Nephron progenitor cell (in vitro differentiated cells): ENCODE results near the gene CHST6.
"Not testable (repeated sequence)": the region's sequence is repeated elsewhere in the genome, so short reads cannot be mapped to it uniquely, and the experiment has no call there.

ENCODE experiments used
- DNase-seq: peaks from one replicate; pipeline ENCODE4 v3.0.0; 2021
- H3K27ac Mint-ChIP-seq: 2 replicates; pipeline ENCODE4 v1.8.0; 2021; ENCODE audit warnings: mild to moderate bottlenecking, moderate library complexity, mixed read lengths
- H3K27me3 Mint-ChIP-seq: 2 replicates; pipeline ENCODE4 v1.8.0; 2021; ENCODE audit warnings: mild to moderate bottlenecking, low read depth, mixed read lengths; ENCODE audit not compliant: poor library complexity
- H3K36me3 Mint-ChIP-seq: 2 replicates; pipeline ENCODE4 v1.8.0; 2021; ENCODE audit warnings: low read depth, mixed read lengths
- H3K4me1 Mint-ChIP-seq: 2 replicates; pipeline ENCODE4 v1.8.0; 2021; ENCODE audit warnings: mixed read lengths
- H3K4me3 Mint-ChIP-seq: 2 replicates; pipeline ENCODE4 v1.8.0; 2021; ENCODE audit warnings: mild to moderate bottlenecking, moderate library complexity, mixed read lengths
- H3K9me3 Mint-ChIP-seq: 2 replicates; pipeline ENCODE4 v1.8.0; 2021; ENCODE audit warnings: mild to moderate bottlenecking, moderate library complexity, mixed read lengths
- CTCF ChIP-seq: fragments of 200-600 bp; sonication (generic); IDR thresholded peaks from 2 replicates; pipeline ENCODE4 v1.5.0; 2021; ENCODE audit warnings: antibody characterized with exemption

CHST6 gene

DNA sequence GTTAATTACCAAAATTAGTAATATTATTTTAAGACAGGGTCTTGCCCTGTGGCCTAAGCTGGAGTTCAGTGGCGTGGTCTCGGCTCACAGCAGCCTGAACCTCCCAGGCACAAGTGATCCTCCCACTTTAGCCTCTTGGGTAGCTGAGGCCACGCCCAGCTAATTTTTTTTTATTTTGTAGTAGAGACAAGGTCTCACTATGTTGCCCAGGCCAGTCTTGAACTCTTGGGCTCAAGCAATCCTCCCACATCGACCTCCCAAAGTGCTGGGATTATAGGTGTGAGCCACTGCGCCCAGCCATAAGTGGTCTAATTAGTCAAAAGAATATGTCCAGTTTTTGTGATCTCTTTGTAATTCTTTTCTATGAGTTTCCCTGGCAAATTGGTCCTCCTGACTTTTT lies 49.9 kb downstream of the CHST6 start:
- peaks cover 47% of the 10 kb centered on the region for H3K36me3 Mint-ChIP-seq
- peaks cover 8% of the 10 kb centered on the region for H3K9me3 Mint-ChIP-seq
- no peak for TF ChIP-seq CTCF
- H3K27me3 Mint-ChIP-seq: peaks cover 2% of the 10 kb centered on the region
- H3K27ac Mint-ChIP-seq: no peak overlapping the region
- H3K4me3 Mint-ChIP-seq: no peak overlapping the region
- no peak for DNase-seq
- H3K4me1 Mint-ChIP-seq: no peaks in the 10 kb centered on the region

GRCh38 chr16:75443298-75443697 lies 51.9 kb downstream of the CHST6 start:
- H3K27me3 Mint-ChIP-seq: no peaks in the 10 kb centered on the region
- H3K36me3 Mint-ChIP-seq: peaks cover 28% of the 10 kb centered on the region
- no peak for TF ChIP-seq CTCF
- peak overlapping the region; percentile 57 for H3K27ac Mint-ChIP-seq
- no peaks in the 10 kb centered on the region for H3K4me1 Mint-ChIP-seq
- peaks cover 9% of the 10 kb centered on the region for H3K9me3 Mint-ChIP-seq
- no peak overlapping the region for H3K4me3 Mint-ChIP-seq
- DNase-seq: no peak

GRCh38 chr16:75433732-75434413 lies 61.4 kb downstream of the CHST6 start:
- peaks cover 14% of the 10 kb centered on the region for H3K27me3 Mint-ChIP-seq
- H3K4me1 Mint-ChIP-seq: peaks cover 25% of the 10 kb centered on the region
- peak overlapping the region; percentile 90 for H3K4me3 Mint-ChIP-seq
- no peak for TF ChIP-seq CTCF
- no peak for DNase-seq
- H3K36me3 Mint-ChIP-seq: peaks cover 44% of the 10 kb centered on the region
- H3K9me3 Mint-ChIP-seq: peaks cover 45% of the 10 kb centered on the region
- peak overlapping the region; percentile 98 for H3K27ac Mint-ChIP-seq

DNA sequence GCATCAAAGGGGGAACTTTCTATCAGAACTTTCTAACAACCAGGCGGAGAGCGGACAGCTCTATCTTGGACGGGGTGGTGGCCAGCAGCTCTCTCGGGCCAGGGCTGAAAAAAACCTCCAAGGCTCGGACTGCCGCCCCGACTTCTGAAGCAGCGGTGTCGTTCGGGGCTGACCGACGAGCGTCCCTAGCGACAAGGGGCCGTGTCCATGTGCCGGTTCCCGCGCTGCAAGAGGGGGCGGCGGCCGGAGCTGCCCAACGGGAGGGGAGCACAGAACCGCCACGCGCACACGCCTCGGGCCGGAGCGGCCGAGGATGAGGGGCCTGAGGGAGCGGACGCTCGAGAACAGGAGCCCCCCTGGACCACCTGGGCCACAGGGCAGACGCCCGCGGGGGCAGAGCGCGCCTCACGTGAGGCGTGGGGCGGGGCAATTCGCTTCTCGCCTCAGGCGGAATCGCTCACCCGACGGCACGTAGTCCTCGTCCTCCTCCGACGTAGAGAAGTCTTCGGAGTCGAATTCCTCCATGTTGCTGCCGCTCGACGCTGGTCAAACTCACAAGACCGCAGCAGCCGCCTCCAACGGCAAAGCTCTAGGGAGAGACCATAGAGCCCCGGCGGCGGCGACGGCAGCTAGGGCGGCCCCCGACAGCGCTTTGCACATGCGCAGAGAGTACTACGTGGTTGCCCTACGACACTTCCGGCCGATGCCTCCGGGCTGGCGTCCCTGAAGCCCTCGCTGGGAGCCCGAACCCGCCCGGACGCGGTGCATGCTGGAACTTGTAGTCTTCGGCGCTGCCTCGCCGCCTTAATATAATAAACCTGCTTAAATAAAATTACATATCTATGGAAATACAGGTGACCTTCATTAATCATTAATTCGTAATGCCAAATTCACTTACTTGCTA lies 62.2 kb downstream of the CHST6 start, which contains the start of gene CFDP1:
TSS of gene CFDP1 (minus strand) at position 676 of the 904 bp plus-strand sequence. CDS start at position 525, 151 bp downstream.
- peaks cover 52% of the 10 kb centered on the region for H3K36me3 Mint-ChIP-seq
- H3K9me3 Mint-ChIP-seq: peaks cover 49% of the 10 kb centered on the region
- H3K4me3 Mint-ChIP-seq: peak within 1 kb of the TSS; percentile 90
- no peak for TF ChIP-seq CTCF
- peaks cover 14% of the 10 kb centered on the region for H3K27me3 Mint-ChIP-seq
- H3K27ac Mint-ChIP-seq: peak within 1 kb of the TSS; percentile 98
- DNase-seq: peak; percentile 96
- peaks cover 25% of the 10 kb centered on the region for H3K4me1 Mint-ChIP-seq

DNA sequence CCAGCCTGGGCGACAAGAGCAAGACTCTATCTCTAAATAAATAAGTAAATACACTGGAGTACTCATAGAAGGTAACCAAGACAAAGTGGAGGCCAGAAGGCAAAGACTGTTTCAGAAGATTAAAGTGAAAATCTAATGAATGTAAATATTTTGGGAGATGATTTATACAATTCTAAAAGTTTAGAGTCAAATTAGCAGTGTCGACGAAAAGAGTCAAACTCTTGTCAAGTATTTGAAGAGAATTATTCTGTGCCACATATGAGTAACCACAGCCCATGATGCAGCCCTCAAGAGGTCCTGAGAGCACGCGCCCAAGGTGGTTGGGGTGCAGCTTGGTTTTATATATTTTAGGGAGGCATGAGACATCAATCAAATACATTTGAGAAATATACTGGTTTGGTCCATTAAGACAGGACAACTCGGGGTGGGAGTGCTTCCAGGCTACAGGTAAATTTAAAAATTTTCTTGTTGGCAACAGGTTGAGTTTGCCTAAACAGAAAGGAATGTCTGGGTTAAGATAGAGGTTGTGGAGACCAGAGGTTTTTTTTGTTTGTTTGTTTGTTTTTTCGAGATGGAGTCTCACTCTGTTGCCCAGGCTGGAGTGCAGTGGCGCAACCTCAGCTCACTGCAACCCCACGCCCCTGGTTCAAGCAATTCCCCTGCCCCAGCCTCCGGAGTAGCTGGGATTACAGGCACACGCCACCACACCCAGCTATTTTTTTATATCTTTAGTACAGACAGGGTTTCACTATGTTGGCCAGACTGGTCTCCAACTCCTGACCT lies 65.4 kb downstream of the CHST6 start:
- Mint-ChIP-seq H3K9me3 (peaks cover 34% of the 10 kb centered on the region), H3K36me3 (peaks cover 73% of the 10 kb centered on the region), H3K4me3 (no peak overlapping the region), H3K4me1 (peaks cover 29% of the 10 kb centered on the region), H3K27me3 (no peaks in the 10 kb centered on the region), H3K27ac (no peak overlapping the region)
- no peak for TF ChIP-seq CTCF
- DNase-seq: no peak

DNA sequence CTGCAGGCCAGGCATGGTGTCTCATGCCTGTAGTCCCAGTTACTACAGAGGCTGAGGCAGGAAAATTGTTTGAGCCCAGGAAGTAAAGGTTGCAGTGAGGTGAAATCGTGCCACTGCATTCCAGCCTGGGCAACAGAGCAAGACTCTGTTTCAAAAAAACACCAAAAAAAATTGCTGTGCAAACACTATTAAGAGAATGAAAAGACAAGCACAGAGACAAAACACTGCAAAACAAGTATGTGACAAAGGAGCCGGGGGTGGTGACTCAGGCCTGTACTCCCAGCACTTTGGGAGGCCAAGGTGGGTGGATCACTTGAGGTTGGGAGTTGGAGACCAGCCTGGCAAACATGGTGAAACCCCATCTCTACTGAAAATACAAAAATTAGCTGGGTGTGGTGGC lies 68.7 kb downstream of the CHST6 start:
- DNase-seq, H3K4me3 Mint-ChIP-seq, H3K27ac Mint-ChIP-seq, H3K27me3 Mint-ChIP-seq: not testable (repeated sequence)
- H3K36me3 Mint-ChIP-seq: peaks cover 74% of the 10 kb centered on the region
- H3K4me1 Mint-ChIP-seq: peaks cover 18% of the 10 kb centered on the region
- H3K9me3 Mint-ChIP-seq: peaks cover 22% of the 10 kb centered on the region

- Mint-ChIP-seq H3K36me3 (peaks cover 52% of the 10 kb centered on the region), H3K27ac (peak overlapping the region; percentile 83), H3K4me1 (peaks cover 24% of the 10 kb centered on the region), H3K9me3 (peaks cover 19% of the 10 kb centered on the region)
- not testable (repeated sequence) for H3K27me3 Mint-ChIP-seq, DNase-seq, H3K4me3 Mint-ChIP-seq
Measured at GRCh38 chr16:75424105-75424762, 71.0 kb downstream of the CHST6 start.
